ENCODE results near the gene FAAP20. TPM values are rescaled to one million over a fixed set of nuclear protein-coding genes. Genes with fewer than 3 reads are reported as not detected.

The FAAP20 gene
- total and polyA plus RNA-seq, 2 of the 8 experiments (the other 6 are each of a cell fraction or from before 2014, with no cell fraction given) = 58.4 to 99.8 TPM

- CTCF ChIA-PET (ENCODE audit: partially characterized antibody) = interaction anchor here (0.8 to 4.3 kb wide), 9 partner anchors 15 to 175 kb away, joined by 3 to 22 read pairs (median 4); partner anchors contain the start of gene FAAP20
- H3K23me2 ChIP-seq (ENCODE audit: low read depth, low read length) = peaks cover 3% of the 10 kb centered on the region; the same call in 1 of the 2 replicates
- H4K5ac ChIP-seq (ENCODE audit: insufficient read length, low read depth, low read length) = no peak overlapping the region
- H3K9ac ChIP-seq (replicated peaks in 1 of 4; ENCODE audit: extremely low read depth in 1 of 4, low read depth in 3 of 4, low read length in 3 of 4) = no peak overlapping the region
- H2BK15ac ChIP-seq (ENCODE audit: low read length) = no peak overlapping the region
- H3K4me1 ChIP-seq (replicated peaks in 1 of 4; ENCODE audit: control insufficient read depth in 3 of 4, insufficient read depth in 4 of 4, low read length in 3 of 4) = peaks cover 3 to 21% (median 18%) of the 10 kb centered on the region in 4 experiments
- H3K27ac ChIP-seq (ENCODE audit: low read depth, low read length) = no peak overlapping the region
- peak in 1 of 2 experiments; percentile 51 for DNase-seq (ENCODE audit: low read depth in 1 of 2, low spot score in 2 of 2)
- H3K27me3 ChIP-seq (replicated peaks in 1 of 4; ENCODE audit: control insufficient read depth in 3 of 4, extremely low read depth in 1 of 4, insufficient read depth in 3 of 4, low read length in 3 of 4) = peaks cover 0 to 11% (median 6%) of the 10 kb centered on the region in 4 experiments; a peak in 4 of 7 replicates
- 0 out of 2 replicates have a peak overlapping the region, but pooled peaks have one; percentile 39 for H2AK5ac ChIP-seq (ENCODE audit: low read depth, low read length)
- no peak overlapping the region for H3K56ac ChIP-seq (replicated peaks; ENCODE audit: insufficient read length, low read depth, low read length)
- no peak overlapping the region for H2BK20ac ChIP-seq (ENCODE audit: low read length)
- H2BK5ac ChIP-seq (ENCODE audit: low read depth, low read length) = peak overlapping the region; percentile 44; the same call in 1 of the 2 replicates
- no peaks in the 10 kb centered on the region for H4K20me1 ChIP-seq (replicated peaks in 1 of 2; ENCODE audit: control insufficient read depth in 1 of 2, insufficient read depth in 2 of 2, low read length in 2 of 2)
- POLR2A ChIA-PET (ENCODE audit: partially characterized antibody) = interaction anchor here (2.1 to 4.0 kb wide), 2 partner anchors 19 to 22 kb away, joined by 5 to 19 read pairs; no protein-coding TSS in a partner anchor
- no peaks in the 10 kb centered on the region for H3K9me3 ChIP-seq (ENCODE audit: insufficient read depth in 2 of 2, low read depth in 1 of 2, low read length in 1 of 2)
- no peaks in the 10 kb centered on the region for H3K79me1 ChIP-seq (ENCODE audit: low read depth, low read length)
- peak overlapping the region; percentile 50; the same call in 1 of the 2 replicates for H2BK12ac ChIP-seq (ENCODE audit: low read depth, low read length)
- H3K23ac ChIP-seq (ENCODE audit: insufficient read length) = no peak overlapping the region
- no peak overlapping the region; the same call in 1 of the 2 replicates for H3K18ac ChIP-seq (ENCODE audit: extremely low read depth, low read length)
- no peak overlapping the region for H3K14ac ChIP-seq (ENCODE audit: insufficient read length)
- WGBS, 2 experiments (ENCODE audit: extremely low coverage in 1 of 2, insufficient coverage in 1 of 2, insufficient read length in 1 of 2, insufficient replicate concordance in 2 of 2, low coverage in 1 of 2, low lambda C conversion rate in 2 of 2, missing lambda C conversion rate in 1 of 2) = 87% methylated on average over 10 of the region's 19 CpGs; no CpG with 5 or more reads in 1 of the 2 experiments
- peak; percentile 77 for TF ChIP-seq MAX (IDR thresholded peaks at IDR 0.05)
- TF ChIP-seq SIN3A (conservative IDR thresholded peaks at IDR 0.05 in 1 of 2, IDR thresholded peaks at IDR 0.05 in 1 of 2; ENCODE audit: low read depth in 1 of 2, low read length in 2 of 2) = no peak
- peak; percentile 86 for TF ChIP-seq E2F6 (IDR thresholded peaks at IDR 0.05)
- TF ChIP-seq HDAC6 (IDR thresholded peaks at IDR 0.05; ENCODE audit: low read depth, low read length) = no peak
- TF ChIP-seq KDM5A (IDR thresholded peaks at IDR 0.05; ENCODE audit: low read length) = no peak
- no peak overlapping the region for H3K4ac ChIP-seq (replicated peaks; ENCODE audit: insufficient read length, low read depth, low read length)
- FAIRE-seq = no peak
- H2AFZ ChIP-seq (ENCODE audit: low read length) = no peak overlapping the region
- H3K79me2 ChIP-seq (ENCODE audit: control insufficient read depth in 1 of 2, insufficient read depth in 2 of 2, low read length in 2 of 2) = no peaks in the 10 kb centered on the region
- no peak overlapping the region for H3K4me3 ChIP-seq (ENCODE audit: extremely low read depth in 1 of 4, insufficient read depth in 2 of 4, low read depth in 3 of 4, low read length in 4 of 4)
- H4K91ac ChIP-seq (replicated peaks; ENCODE audit: insufficient read length, low read length) = peak overlapping the region; percentile 42
- H2BK120ac ChIP-seq (replicated peaks; ENCODE audit: low read depth, low read length) = no peak overlapping the region
- H3K36me3 ChIP-seq (ENCODE audit: control insufficient read depth in 2 of 4, insufficient read depth in 4 of 4, low read length in 3 of 4) = no peaks in the 10 kb centered on the region
- no peak overlapping the region; the same call in none of the 2 replicates for H4K8ac ChIP-seq (ENCODE audit: extremely low read depth, insufficient read depth, low read length)
- no peak overlapping the region for H3K4me2 ChIP-seq (ENCODE audit: insufficient read depth in 1 of 2, low read depth in 2 of 2, low read length in 2 of 2)
Observed at GRCh38 chr1:2210084-2210653, 15.6 kb upstream of the FAAP20 start.

All from H1 (cell line).